ENCODE data around the gene MOGAT1. TPM values are rescaled to one million over a fixed set of nuclear protein-coding genes. Genes with fewer than 3 reads are reported as not detected.
A peak's percentile ranks its signal among the peaks of the same experiment; 100 is the strongest.

The MOGAT1 gene
- total RNA-seq, 1 donor from 2014 or later = not detected

GRCh38 chr2:222652491-222653255, 18.8 kb upstream of the MOGAT1 start:
- H3K4me1 Mint-ChIP-seq (ENCODE audit: low read depth) = peaks cover 49% of the 10 kb centered on the region
- intact Hi-C loops (cut with micrococcal nuclease) = loop anchor here (10.0 kb wide), 2 partner anchors 228 to 1302 kb away; partner anchors contain the start of genes MRPL44 and SGPP2
- H3K9me3 Mint-ChIP-seq = no peaks in the 10 kb centered on the region
- peaks cover 39% of the 10 kb centered on the region for H3K36me3 Mint-ChIP-seq (ENCODE audit: low read depth)
- no peak for DNase-seq (ENCODE audit: low spot score)
- H3K27ac Mint-ChIP-seq = peak overlapping the region; percentile 83
- H3K4me3 Mint-ChIP-seq (ENCODE audit: low read depth) = peak overlapping the region; percentile 80
- H3K27me3 Mint-ChIP-seq (ENCODE audit: low read depth) = no peaks in the 10 kb centered on the region

GRCh38 chr2:222653280-222653679, 18.2 kb upstream of the MOGAT1 start:
- intact Hi-C loops (cut with micrococcal nuclease) = loop anchor here (10.0 kb wide), 2 partner anchors 228 to 1302 kb away; partner anchors contain the start of genes MRPL44 and SGPP2
- H3K9me3 Mint-ChIP-seq = no peaks in the 10 kb centered on the region
- H3K4me1 Mint-ChIP-seq (ENCODE audit: low read depth) = peaks cover 49% of the 10 kb centered on the region
- H3K4me3 Mint-ChIP-seq (ENCODE audit: low read depth) = peak overlapping the region; percentile 80
- no peak for DNase-seq (ENCODE audit: low spot score)
- no peaks in the 10 kb centered on the region for H3K27me3 Mint-ChIP-seq (ENCODE audit: low read depth)
- H3K36me3 Mint-ChIP-seq (ENCODE audit: low read depth) = peaks cover 33% of the 10 kb centered on the region
- peak overlapping the region; percentile 83 for H3K27ac Mint-ChIP-seq

- Mint-ChIP-seq H3K9me3 (no peaks in the 10 kb centered on the region), H3K36me3 (ENCODE audit: low read depth) (peaks cover 17% of the 10 kb centered on the region), H3K4me1 (ENCODE audit: low read depth) (peaks cover 38% of the 10 kb centered on the region), H3K4me3 (ENCODE audit: low read depth) (peak within 1 kb of the TSS; percentile 98), H3K27ac (peak within 1 kb of the TSS; percentile 93), H3K27me3 (ENCODE audit: low read depth) (no peaks in the 10 kb centered on the region)
- DNase-seq (ENCODE audit: low spot score) = peak; percentile 92
- intact Hi-C loops (cut with micrococcal nuclease) = loop anchor here (2.0 to 10.0 kb wide), 3 partner anchors 231 to 1299 kb away; partner anchors contain the start of genes MRPL44 and SGPP2
Measured at GRCh38 chr2:222655787-222656525, 15.5 kb upstream of the MOGAT1 start, which contains the start of gene FARSB. Gene FARSB, minus strand, starts transcription at chr2:222656092. Its CDS starts 19 bp downstream, at chr2:222656073.

GRCh38 chr2:222656526-222657446, 14.7 kb upstream of the MOGAT1 start:
- DNase-seq (ENCODE audit: low spot score) = no peak
- Mint-ChIP-seq H3K4me3 (ENCODE audit: low read depth) (peak overlapping the region; percentile 98), H3K4me1 (ENCODE audit: low read depth) (peaks cover 34% of the 10 kb centered on the region), H3K27ac (peak overlapping the region; percentile 93), H3K9me3 (no peaks in the 10 kb centered on the region), H3K36me3 (ENCODE audit: low read depth) (peaks cover 17% of the 10 kb centered on the region), H3K27me3 (ENCODE audit: low read depth) (no peaks in the 10 kb centered on the region)
- intact Hi-C loops (cut with micrococcal nuclease) = loop anchor here (2.0 to 10.0 kb wide), 3 partner anchors 232 to 1298 kb away; partner anchors contain the start of genes MRPL44 and SGPP2

- DNase-seq (ENCODE audit: low spot score) = no peak
- H3K4me1 Mint-ChIP-seq (ENCODE audit: low read depth) = no peaks in the 10 kb centered on the region
- H3K27me3 Mint-ChIP-seq (ENCODE audit: low read depth) = peaks cover 27% of the 10 kb centered on the region
Measured at GRCh38 chr2:222663479-222663878, 8.0 kb upstream of the MOGAT1 start.

GRCh38 chr2:222668494-222669154, 2.8 kb upstream of the MOGAT1 start:
- Mint-ChIP-seq H3K4me3 (ENCODE audit: low read depth) (no peak overlapping the region), H3K27ac (no peak overlapping the region), H3K36me3 (ENCODE audit: low read depth) (no peaks in the 10 kb centered on the region), H3K4me1 (ENCODE audit: low read depth) (peaks cover 11% of the 10 kb centered on the region), H3K9me3 (no peaks in the 10 kb centered on the region), H3K27me3 (ENCODE audit: low read depth) (peaks cover 70% of the 10 kb centered on the region)
- intact Hi-C loops (cut with micrococcal nuclease) = no loop called here
- DNase-seq (ENCODE audit: low spot score) = no peak

More at GRCh38 chr2:222663479-222663878, 8.0 kb upstream of the MOGAT1 start:
- no peak overlapping the region for H3K27ac Mint-ChIP-seq
- no peaks in the 10 kb centered on the region for H3K9me3 Mint-ChIP-seq
- H3K4me3 Mint-ChIP-seq (ENCODE audit: low read depth) = no peak overlapping the region
- H3K36me3 Mint-ChIP-seq (ENCODE audit: low read depth) = no peaks in the 10 kb centered on the region
- intact Hi-C loops (cut with micrococcal nuclease) = no loop called here

- Mint-ChIP-seq H3K4me3 (ENCODE audit: low read depth) (no peak overlapping the region), H3K4me1 (ENCODE audit: low read depth) (peaks cover 11% of the 10 kb centered on the region), H3K9me3 (no peaks in the 10 kb centered on the region), H3K27ac (no peak overlapping the region), H3K27me3 (ENCODE audit: low read depth) (peaks cover 75% of the 10 kb centered on the region), H3K36me3 (ENCODE audit: low read depth) (no peaks in the 10 kb centered on the region)
- intact Hi-C loops (cut with micrococcal nuclease) = no loop called here
- no peak for DNase-seq (ENCODE audit: low spot score)
Measured at GRCh38 chr2:222669353-222669752, 2.1 kb upstream of the MOGAT1 start.

- no peak overlapping the region for H3K4me3 Mint-ChIP-seq (ENCODE audit: low read depth)
- H3K36me3 Mint-ChIP-seq (ENCODE audit: low read depth) = no peaks in the 10 kb centered on the region
- peaks cover 80% of the 10 kb centered on the region for H3K27me3 Mint-ChIP-seq (ENCODE audit: low read depth)
- no peaks in the 10 kb centered on the region for H3K9me3 Mint-ChIP-seq
- DNase-seq (ENCODE audit: low spot score) = no peak
- intact Hi-C loops (cut with micrococcal nuclease) = no loop called here
- H3K27ac Mint-ChIP-seq = no peak overlapping the region
- peaks cover 11% of the 10 kb centered on the region for H3K4me1 Mint-ChIP-seq (ENCODE audit: low read depth)
Measured at GRCh38 chr2:222670191-222671038, 1.0 kb upstream of the MOGAT1 start.

- intact Hi-C loops (cut with micrococcal nuclease) = no loop called here
- Mint-ChIP-seq H3K9me3 (no peaks in the 10 kb centered on the region), H3K4me3 (ENCODE audit: low read depth) (peak overlapping the region; percentile 13), H3K4me1 (ENCODE audit: low read depth) (peaks cover 11% of the 10 kb centered on the region), H3K27ac (no peak overlapping the region), H3K27me3 (ENCODE audit: low read depth) (peaks cover 69% of the 10 kb centered on the region), H3K36me3 (ENCODE audit: low read depth) (no peaks in the 10 kb centered on the region)
- DNase-seq (ENCODE audit: low spot score) = no peak
Measured at GRCh38 chr2:222672068-222672401, 577 bp downstream of the MOGAT1 start.

GRCh38 chr2:222673273-222673672, 1.8 kb downstream of the MOGAT1 start:
- intact Hi-C loops (cut with micrococcal nuclease) = no loop called here
- no peaks in the 10 kb centered on the region for H3K9me3 Mint-ChIP-seq
- no peak overlapping the region for H3K4me3 Mint-ChIP-seq (ENCODE audit: low read depth)
- no peaks in the 10 kb centered on the region for H3K36me3 Mint-ChIP-seq (ENCODE audit: low read depth)
- no peak for DNase-seq (ENCODE audit: low spot score)
- H3K4me1 Mint-ChIP-seq (ENCODE audit: low read depth) = peaks cover 11% of the 10 kb centered on the region
- H3K27ac Mint-ChIP-seq = no peak overlapping the region
- H3K27me3 Mint-ChIP-seq (ENCODE audit: low read depth) = peaks cover 71% of the 10 kb centered on the region

GRCh38 chr2:222673883-222674282, 2.4 kb downstream of the MOGAT1 start:
- Mint-ChIP-seq H3K27ac (no peak overlapping the region), H3K9me3 (no peaks in the 10 kb centered on the region), H3K4me3 (ENCODE audit: low read depth) (no peak overlapping the region), H3K36me3 (ENCODE audit: low read depth) (no peaks in the 10 kb centered on the region), H3K27me3 (ENCODE audit: low read depth) (peaks cover 70% of the 10 kb centered on the region), H3K4me1 (ENCODE audit: low read depth) (peaks cover 11% of the 10 kb centered on the region)
- intact Hi-C loops (cut with micrococcal nuclease) = no loop called here
- no peak for DNase-seq (ENCODE audit: low spot score)

Data from activated T-helper 2 cell treated with anti-CD3 and anti-CD28 coated beads, Interferon-gamma antibody, Interleukin-2, Interleukin-4, amounts not matched to agents 10 μg/mL and 5 μg/mL and 100 μg/mL, durations not matched to agents 14 hours and 24 hours and 36 hours (primary cell).